Testis (tissue), 2 donors: ENCODE data around the gene RGS16.

Experiments
- POLR2A ChIP-seq: fragments of 450-650 bp; IDR thresholded peaks from one replicate; pipeline ENCODE4 v1.6.1; 2017; ENCODE audit warnings: antibody characterized with exemption, mild to moderate bottlenecking, moderate library complexity
- TF ChIP-seq, protein P1 (sequence below), 3 experiments: fragments of 450-650 bp in 2 of 3; fragments of 200-600 bp in 1 of 3; sonication (generic) in 1 of 3; IDR thresholded peaks; one replicate each; pipeline ENCODE4 v1.5.1; 2016 to 2019; ENCODE audit warnings: antibody characterized with exemption in 3 of 3, mild to moderate bottlenecking in 2 of 3, moderate library complexity in 1 of 3

DNA sequence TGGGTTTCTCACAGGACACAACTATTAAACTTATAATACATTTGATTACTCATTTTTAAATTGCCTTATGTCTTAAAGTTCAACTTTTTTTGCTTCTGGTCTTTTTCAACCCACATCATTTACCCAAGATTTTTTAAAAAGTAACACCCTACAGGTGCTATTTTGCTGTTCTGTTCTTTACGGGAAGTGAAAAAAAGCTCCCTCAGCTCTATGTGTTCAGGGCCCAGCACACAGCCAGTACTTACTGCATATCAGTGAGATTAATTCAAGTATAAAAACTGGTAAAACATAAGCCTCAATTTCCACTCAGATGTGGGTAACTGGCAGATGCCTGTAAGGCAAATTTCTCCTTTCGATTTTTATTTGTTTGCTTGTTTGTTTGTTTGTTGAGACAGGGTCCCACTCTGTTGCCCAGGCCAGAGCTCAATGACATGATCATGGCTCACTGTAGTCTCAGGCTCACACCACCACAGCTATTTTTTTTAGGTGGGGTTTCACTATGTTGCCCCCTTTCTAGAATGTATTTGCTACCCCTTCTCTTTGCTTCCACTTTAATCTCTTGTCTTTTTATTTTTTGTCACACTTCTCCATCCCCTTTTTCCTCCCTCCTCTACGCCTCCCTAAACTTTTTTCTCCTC lies 35.4 kb downstream of the RGS16 start:
- TF ChIP-seq, protein P1, sequence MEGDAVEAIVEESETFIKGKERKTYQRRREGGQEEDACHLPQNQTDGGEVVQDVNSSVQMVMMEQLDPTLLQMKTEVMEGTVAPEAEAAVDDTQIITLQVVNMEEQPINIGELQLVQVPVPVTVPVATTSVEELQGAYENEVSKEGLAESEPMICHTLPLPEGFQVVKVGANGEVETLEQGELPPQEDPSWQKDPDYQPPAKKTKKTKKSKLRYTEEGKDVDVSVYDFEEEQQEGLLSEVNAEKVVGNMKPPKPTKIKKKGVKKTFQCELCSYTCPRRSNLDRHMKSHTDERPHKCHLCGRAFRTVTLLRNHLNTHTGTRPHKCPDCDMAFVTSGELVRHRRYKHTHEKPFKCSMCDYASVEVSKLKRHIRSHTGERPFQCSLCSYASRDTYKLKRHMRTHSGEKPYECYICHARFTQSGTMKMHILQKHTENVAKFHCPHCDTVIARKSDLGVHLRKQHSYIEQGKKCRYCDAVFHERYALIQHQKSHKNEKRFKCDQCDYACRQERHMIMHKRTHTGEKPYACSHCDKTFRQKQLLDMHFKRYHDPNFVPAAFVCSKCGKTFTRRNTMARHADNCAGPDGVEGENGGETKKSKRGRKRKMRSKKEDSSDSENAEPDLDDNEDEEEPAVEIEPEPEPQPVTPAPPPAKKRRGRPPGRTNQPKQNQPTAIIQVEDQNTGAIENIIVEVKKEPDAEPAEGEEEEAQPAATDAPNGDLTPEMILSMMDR (IDR thresholded peaks at IDR 0.05) = no peak
- no peak for TF ChIP-seq POLR2A
